GM12891 (cell line): Measurements from ENCODE around the gene GTF2A1.

ENCODE experiments used
- POLR2A ChIP-seq: IDR thresholded peaks from 2 replicates; pipeline ENCODE4 v1.6.1; 2011; ENCODE audit warnings: low read depth, low read length, control low read depth
- POLR2AphosphoS5 ChIP-seq: IDR thresholded peaks from 2 replicates; pipeline ENCODE4 v1.6.1; 2011; ENCODE audit warnings: low read depth, low read length, control low read depth
- TAF1 ChIP-seq: IDR thresholded peaks from 2 replicates; pipeline ENCODE4 v1.6.1; 2011; ENCODE audit warnings: low read depth, low read length, control low read depth

- no peak for TF ChIP-seq POLR2A
- no peak for TF ChIP-seq POLR2AphosphoS5
- TF ChIP-seq TAF1: no peak
Observed at GRCh38 chr14:81172881-81173280, 47.9 kb downstream of the GTF2A1 start.
